ENCODE measurements around the gene TENT4A. TPM values are rescaled to one million over a fixed set of nuclear protein-coding genes. Genes with fewer than 3 reads are reported as not detected.

Gene TENT4A
- total RNA-seq, 1 experiment from 2014 or later, result 39.3 TPM

- H3K9me3 ChIP-seq (ENCODE audit: low read length), result no peaks in the 10 kb centered on the region
- peaks cover 10% of the 10 kb centered on the region for H3K79me2 ChIP-seq (ENCODE audit: low read length)
- TF ChIP-seq EZH2phosphoT487 (IDR thresholded peaks at IDR 0.05; ENCODE audit: borderline replicate concordance, low read length) (no peak), CTCF (conservative IDR thresholded peaks at IDR 0.05; ENCODE audit: low read depth, low read length) (no peak), EZH2 (IDR thresholded peaks at IDR 0.05; ENCODE audit: low read length, unreplicated experiment) (no peak)
- peaks cover 87% of the 10 kb centered on the region for H3K36me3 ChIP-seq (ENCODE audit: low read depth, low read length)
- BruUV-seq (replicated peaks), result no TSS peak
- H2AFZ ChIP-seq (ENCODE audit: low read length), result no peak overlapping the region
- intact Hi-C loops (cut with micrococcal nuclease), result no loop called here
- H3K27ac ChIP-seq (ENCODE audit: low read length), result no peak overlapping the region
- ATAC-seq (no peak), DNase-seq (no peak)
- H3K9me2 ChIP-seq (replicated peaks; ENCODE audit: low read length), result no peaks in the 10 kb centered on the region
- no peak overlapping the region for H3K4me3 ChIP-seq (ENCODE audit: low read length)
- H3F3A ChIP-seq (ENCODE audit: low read length, unreplicated experiment), result no peaks in the 10 kb centered on the region
- POLR2A ChIA-PET (ENCODE audit: unreplicated experiment), result no interaction called here
- no peaks in the 10 kb centered on the region for H3K4me1 ChIP-seq (ENCODE audit: insufficient read depth, low read length)
- peaks cover 7% of the 10 kb centered on the region; the same call in 1 of the 2 replicates for H4K20me1 ChIP-seq (ENCODE audit: low read length)
- H3K9ac ChIP-seq (ENCODE audit: low read length), result no peak overlapping the region
- H3K27me3 ChIP-seq (ENCODE audit: low read length), result no peaks in the 10 kb centered on the region
- H3K4me2 ChIP-seq (ENCODE audit: low read length), result no peak overlapping the region
- CTCF ChIA-PET, result no interaction called here
These were observed 40.6 kb downstream of the TENT4A start for GRCh38 chr5:6753851-6754250.

- TF ChIP-seq EZH2phosphoT487 (IDR thresholded peaks at IDR 0.05; ENCODE audit: borderline replicate concordance, low read length) (no peak), CTCF (conservative IDR thresholded peaks at IDR 0.05; ENCODE audit: low read depth, low read length) (no peak), EZH2 (IDR thresholded peaks at IDR 0.05; ENCODE audit: low read length, unreplicated experiment) (no peak)
- CTCF ChIA-PET, result no interaction called here
- DNase-seq (no peak), ATAC-seq (no peak)
- Histone ChIP-seq H4K20me1 (ENCODE audit: low read length) (no peaks in the 10 kb centered on the region), H3K27me3 (ENCODE audit: low read length) (no peaks in the 10 kb centered on the region), H3K27ac (ENCODE audit: low read length) (no peak overlapping the region), H3K79me2 (ENCODE audit: low read length) (peaks cover under 1% of the 10 kb centered on the region; the same call in 1 of the 2 replicates), H3K9me3 (ENCODE audit: low read length) (no peaks in the 10 kb centered on the region), H3K9me2 (replicated peaks; ENCODE audit: low read length) (no peaks in the 10 kb centered on the region), H3K36me3 (ENCODE audit: low read depth, low read length) (peaks cover 79% of the 10 kb centered on the region), H3K4me2 (ENCODE audit: low read length) (no peak overlapping the region), H3K4me3 (ENCODE audit: low read length) (no peak overlapping the region), H3K9ac (ENCODE audit: low read length) (no peak overlapping the region), H2AFZ (ENCODE audit: low read length) (no peak overlapping the region), H3F3A (ENCODE audit: low read length, unreplicated experiment) (no peaks in the 10 kb centered on the region), H3K4me1 (ENCODE audit: insufficient read depth, low read length) (no peaks in the 10 kb centered on the region)
- POLR2A ChIA-PET (ENCODE audit: unreplicated experiment), result no interaction called here
- intact Hi-C loops (cut with micrococcal nuclease), result no loop called here
- no TSS peak for BruUV-seq (replicated peaks)
These were observed 41.5 kb downstream of the TENT4A start for GRCh38 chr5:6754766-6755165.

GRCh38 chr5:6755519-6755918, 42.3 kb downstream of the TENT4A start:
- CTCF ChIA-PET, result no interaction called here
- BruUV-seq (replicated peaks), result no TSS peak
- no peak for ATAC-seq

More at GRCh38 chr5:6755519-6755918, 42.3 kb downstream of the TENT4A start:
- H3K9ac ChIP-seq (ENCODE audit: low read length), result no peak overlapping the region
- H3K9me2 ChIP-seq (replicated peaks; ENCODE audit: low read length), result no peaks in the 10 kb centered on the region
- POLR2A ChIA-PET (ENCODE audit: unreplicated experiment), result no interaction called here
- TF ChIP-seq EZH2 (IDR thresholded peaks at IDR 0.05; ENCODE audit: low read length, unreplicated experiment) (no peak), EZH2phosphoT487 (IDR thresholded peaks at IDR 0.05; ENCODE audit: borderline replicate concordance, low read length) (no peak), CTCF (conservative IDR thresholded peaks at IDR 0.05; ENCODE audit: low read depth, low read length) (no peak)
- no peaks in the 10 kb centered on the region for H3K9me3 ChIP-seq (ENCODE audit: low read length)
- H4K20me1 ChIP-seq (ENCODE audit: low read length), result no peaks in the 10 kb centered on the region
- intact Hi-C loops (cut with micrococcal nuclease), result no loop called here
- no peak overlapping the region for H2AFZ ChIP-seq (ENCODE audit: low read length)
- peaks cover 71% of the 10 kb centered on the region for H3K36me3 ChIP-seq (ENCODE audit: low read depth, low read length)
- no peak for DNase-seq
- no peaks in the 10 kb centered on the region for H3K4me1 ChIP-seq (ENCODE audit: insufficient read depth, low read length)
- H3K79me2 ChIP-seq (ENCODE audit: low read length), result no peaks in the 10 kb centered on the region
- H3F3A ChIP-seq (ENCODE audit: low read length, unreplicated experiment), result no peaks in the 10 kb centered on the region
- H3K27me3 ChIP-seq (ENCODE audit: low read length), result no peaks in the 10 kb centered on the region
- H3K27ac ChIP-seq (ENCODE audit: low read length), result no peak overlapping the region
- H3K4me2 ChIP-seq (ENCODE audit: low read length), result no peak overlapping the region
- no peak overlapping the region for H3K4me3 ChIP-seq (ENCODE audit: low read length)

All from PC-3 (cell line).